GM19193 (cell line): ENCODE data around the gene ATP2B2.

Experiments
- POLR2A ChIP-seq: IDR thresholded peaks from 4 replicates; pipeline ENCODE4 v1.6.1; 2011; ENCODE audit not compliant: insufficient read depth, insufficient read length; ENCODE audit errors: extremely low read depth

Gene ATP2B2

DNA sequence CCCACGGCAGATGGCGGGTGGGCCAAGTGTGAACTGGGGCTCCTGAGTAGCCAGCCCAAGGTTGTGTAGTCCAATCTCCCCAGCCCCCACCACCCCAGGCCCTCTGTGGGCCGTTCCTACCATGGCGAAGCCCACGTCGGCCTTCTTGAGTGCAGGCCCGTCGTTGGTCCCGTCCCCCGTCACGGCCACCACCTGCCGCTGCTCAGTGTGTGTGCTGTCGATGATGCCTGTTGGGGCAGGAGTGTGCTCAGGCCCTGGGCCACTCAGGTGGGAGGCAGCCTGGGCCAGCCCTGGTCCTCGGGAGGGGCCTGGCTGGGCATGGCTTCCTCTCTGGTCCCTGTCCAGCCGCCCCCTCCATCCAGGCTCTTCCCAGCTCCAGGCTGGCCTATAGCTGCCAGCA, 159.5 kb downstream of the ATP2B2 start:
- no peak for TF ChIP-seq POLR2A

- no peak for TF ChIP-seq POLR2A
Measured at GRCh38 chr3:10344944-10345575, 160.3 kb downstream of the ATP2B2 start.

DNA sequence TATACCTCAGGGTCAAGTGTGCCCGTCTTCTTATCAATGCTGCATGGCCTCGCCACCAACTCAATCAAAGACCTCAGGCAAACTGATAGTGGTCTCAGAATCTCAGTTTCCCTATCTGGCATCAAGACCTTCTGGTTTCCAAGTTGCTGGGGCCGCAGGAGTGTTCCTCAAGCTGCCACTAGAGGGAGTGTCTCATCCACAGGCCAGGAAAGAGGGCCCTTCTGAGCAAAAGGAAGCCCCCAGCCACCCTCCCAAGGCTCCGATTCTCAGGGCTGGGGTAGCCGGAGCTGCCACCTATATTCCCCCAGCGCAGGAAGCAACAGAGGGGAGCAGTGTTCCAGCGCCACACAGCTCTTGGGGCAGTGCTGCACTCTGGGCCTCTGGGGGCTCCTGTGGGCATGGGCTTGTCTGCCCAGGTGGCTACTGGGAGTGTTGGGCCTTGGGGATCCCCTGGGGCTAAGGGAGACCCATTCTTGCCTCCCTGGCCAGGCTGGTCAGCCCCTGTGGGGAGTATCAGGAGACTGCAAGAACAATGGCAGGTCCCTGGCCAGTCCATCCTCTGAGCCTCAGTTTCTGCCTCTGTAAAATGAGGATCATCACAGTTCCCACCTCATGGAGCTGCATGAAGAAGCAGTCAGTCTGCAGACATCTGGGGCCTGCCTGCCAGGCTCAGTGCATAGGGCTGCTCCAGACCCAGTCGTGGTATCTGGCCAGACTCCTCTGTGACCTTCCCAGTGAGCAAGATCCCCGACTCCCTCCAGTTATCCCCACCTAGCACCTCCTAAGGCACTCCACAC, 161.0 kb downstream of the ATP2B2 start:
- TF ChIP-seq POLR2A, result no peak

GRCh38 chr3:10343526-10343925, 161.9 kb downstream of the ATP2B2 start:
- TF ChIP-seq POLR2A, result no peak

DNA sequence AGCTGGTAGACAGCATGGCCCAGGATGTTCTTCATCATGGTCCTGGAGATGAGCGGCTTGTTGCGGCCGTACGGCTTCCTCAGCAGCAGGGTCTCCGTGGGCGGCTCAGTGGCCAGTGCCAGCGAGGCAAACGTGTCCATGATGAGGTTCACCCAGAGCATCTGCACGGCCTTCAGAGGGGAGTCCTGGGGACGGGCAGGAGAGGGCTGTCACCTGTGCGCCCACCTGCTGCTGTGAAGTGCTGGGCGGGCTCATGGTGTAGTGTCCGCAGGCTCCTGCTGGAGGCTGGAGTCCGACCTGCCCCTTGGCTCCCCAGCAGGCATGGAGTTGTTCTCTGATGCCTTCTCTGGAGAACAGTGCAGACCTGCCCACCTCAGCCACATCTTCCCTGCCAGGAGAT, 162.6 kb downstream of the ATP2B2 start:
- TF ChIP-seq POLR2A, result no peak

GRCh38 chr3:10341901-10342398, 163.4 kb downstream of the ATP2B2 start:
- no peak for TF ChIP-seq POLR2A

DNA sequence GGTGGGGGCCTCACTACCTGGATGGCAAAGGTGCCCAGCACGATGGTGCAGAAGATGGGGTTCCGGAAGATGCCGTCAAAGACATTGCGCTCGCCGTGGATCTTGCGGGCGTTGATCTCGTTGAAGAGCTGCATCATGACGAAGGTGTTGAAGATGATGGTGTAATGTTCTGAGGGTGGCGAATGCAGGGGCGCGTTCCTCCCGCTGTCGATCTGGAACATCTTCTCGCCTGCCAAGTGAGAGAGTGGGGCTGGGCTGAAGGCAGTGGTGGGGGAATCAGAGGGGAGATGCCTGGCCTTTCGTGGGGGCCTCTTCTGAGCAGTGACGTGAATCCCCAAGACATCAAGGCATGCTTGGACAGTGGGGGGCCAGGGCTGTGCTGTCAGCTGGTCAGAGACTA, 164.9 kb downstream of the ATP2B2 start:
- TF ChIP-seq POLR2A, result no peak

GRCh38 chr3:10340046-10340445, 165.3 kb downstream of the ATP2B2 start:
- no peak for TF ChIP-seq POLR2A

DNA sequence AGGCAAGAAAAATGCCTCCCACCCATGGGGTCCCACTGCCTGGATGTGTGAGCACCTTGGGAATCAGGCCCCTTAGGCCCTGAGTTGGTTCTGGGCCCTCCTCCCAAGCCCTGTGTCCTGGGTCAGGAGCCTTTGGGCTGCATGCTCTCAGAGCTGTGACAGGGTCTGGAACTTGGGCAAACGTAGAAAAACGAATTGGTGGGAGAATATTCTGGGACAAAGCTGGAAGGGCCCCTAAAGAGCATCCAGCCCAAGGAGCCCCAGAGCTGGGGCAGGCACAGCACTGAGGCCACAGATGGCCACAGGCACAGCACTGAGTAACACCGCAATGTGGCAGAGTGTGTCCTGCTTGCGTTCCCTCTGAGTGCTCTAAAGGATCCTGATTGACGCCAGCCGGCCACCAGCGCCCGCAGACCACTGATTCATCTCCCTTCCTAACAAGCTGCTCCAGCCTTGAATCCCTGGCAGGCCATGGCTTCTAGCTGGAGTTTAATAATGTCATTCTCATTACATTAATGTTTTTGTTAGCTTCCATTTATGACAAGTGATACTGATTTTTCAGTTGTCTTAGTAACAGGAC, 165.9 kb downstream of the ATP2B2 start:
- TF ChIP-seq POLR2A, result no peak

DNA sequence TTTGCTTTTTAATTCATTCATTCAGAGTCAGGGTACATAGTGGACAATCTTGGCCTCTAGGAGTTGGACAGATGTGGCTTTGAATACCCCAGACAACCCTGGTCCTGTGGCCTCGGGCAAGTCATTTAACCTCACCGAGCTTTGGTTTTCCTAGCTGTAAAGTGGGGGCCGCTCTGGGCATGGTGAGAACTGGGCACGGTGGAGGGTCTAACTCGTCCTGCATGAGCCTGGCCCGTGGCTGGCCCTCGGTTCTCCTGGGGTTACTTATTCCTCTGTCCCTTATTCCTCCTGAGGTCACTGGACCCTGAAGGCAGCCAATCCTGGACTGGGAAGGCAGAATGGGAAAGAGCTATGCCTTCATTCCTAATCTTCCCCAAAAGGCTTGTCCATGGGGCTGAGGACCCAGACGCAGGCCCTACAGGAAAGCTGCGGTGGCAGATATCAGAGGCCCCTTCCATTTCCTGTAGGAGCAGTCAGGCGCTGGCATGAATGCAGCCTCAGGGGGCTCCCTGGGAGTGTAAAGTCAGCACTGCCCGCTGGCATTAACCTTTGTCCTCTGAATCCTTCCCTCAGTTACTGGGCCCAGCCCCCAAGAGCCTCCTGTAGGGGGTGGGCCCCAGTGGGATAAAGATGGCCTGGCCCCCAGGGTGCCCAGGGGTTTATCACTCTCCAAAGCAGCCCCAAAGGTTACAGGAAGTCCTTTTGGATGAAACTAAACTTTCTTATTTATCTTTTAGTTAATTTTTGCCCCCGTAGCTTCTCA, 166.6 kb downstream of the ATP2B2 start:
- no peak for TF ChIP-seq POLR2A

GRCh38 chr3:10338164-10338470, 167.3 kb downstream of the ATP2B2 start:
- no peak for TF ChIP-seq POLR2A

DNA sequence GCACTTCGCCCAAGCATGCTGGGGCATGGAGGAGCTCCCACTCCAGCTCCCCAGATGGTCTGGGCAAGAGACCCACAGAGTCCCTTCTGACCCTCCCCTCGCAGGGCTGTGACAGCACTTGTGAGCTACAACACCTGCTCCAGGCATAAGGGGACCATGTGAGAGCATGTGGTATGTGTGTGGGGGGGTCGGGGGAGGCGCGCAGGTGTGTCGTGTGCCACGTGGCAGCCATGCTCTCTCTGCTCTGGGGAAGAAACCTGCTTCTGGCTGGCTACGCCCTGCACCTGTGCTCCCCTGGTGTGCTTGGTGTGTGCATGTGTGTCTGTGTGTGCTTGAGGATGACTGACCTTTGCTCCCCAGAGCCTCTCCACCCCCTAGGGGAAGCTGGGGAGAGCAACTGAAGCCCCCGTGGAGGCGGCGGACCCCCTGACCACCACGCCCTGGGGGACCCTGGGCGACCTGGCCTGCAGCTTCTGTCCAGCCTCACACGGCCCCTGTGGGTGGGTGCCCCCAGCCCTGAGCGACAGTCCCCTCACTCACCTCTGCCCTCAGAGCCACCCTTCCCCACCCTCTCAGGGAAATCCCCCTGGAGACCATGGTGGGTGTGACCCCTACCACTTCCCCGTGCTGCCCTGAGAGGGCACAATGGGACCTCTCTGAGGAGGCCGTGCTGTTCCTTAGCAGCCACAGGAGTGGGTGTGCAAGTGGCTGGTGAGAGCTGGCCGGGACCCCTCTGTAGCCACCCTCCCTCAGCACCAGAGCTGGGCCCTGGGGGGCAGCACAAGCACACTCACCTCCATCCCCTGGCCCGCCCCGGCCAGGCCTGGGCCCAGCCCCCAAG, 167.8 kb downstream of the ATP2B2 start:
- TF ChIP-seq POLR2A, result no peak

DNA sequence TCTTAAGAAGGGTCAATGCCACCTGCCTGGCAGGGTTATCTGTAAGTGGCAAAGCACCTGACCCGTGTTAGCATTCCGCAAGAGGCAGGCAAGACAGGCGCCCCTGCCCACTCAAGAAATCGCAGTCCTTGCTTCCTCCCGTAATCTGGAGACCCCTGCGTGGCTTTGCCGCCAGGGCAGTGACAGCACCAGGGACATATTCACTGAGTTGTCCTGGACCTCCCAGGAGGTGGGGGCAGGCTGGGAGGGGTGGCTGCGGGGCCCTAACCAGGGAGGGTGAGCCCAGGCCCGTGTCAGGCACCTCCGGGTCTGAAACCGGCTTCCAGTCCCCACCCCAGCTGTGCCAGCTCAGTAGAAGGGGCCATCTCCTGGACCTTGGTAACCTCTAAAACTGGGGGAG, 168.6 kb downstream of the ATP2B2 start:
- TF ChIP-seq POLR2A, result no peak

GRCh38 chr3:10335871-10336622, 169.3 kb downstream of the ATP2B2 start:
- TF ChIP-seq POLR2A, result no peak

DNA sequence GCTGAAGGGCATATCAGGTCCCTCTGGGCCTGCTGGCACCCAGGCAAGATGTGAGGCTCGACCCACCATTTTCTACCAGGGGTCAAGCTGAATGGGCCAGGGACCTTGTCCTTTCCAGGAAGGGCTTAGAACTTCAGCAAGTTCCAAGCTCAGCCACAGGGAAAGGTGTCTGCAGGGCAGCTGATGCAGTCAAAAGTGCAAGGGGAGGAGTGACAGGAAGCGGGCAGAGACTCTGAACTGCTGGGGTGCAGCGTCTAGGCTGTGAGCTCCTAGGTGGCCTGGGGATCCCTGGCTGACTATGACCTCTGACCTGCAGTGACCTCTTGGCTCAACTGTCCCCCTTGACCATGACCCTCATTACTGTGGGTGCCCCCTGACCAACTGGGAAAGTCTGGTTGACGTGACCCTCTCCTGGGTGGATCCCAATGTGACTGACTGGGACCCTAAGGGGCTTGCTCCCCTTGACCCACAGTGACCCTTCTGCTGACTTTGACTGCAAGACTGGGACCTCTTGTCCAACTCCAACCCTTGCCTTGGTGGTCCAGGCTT, 170.1 kb downstream of the ATP2B2 start:
- TF ChIP-seq POLR2A, result no peak
